Stimulated activated CD4-positive, alpha-beta T cell treated with anti-CD3 and anti-CD28 coated beads, Interleukin-4, amount 100 ng/mL, for 48 hours (primary cell): Measurements from ENCODE around the gene PPP6C.
"Not testable (repeated sequence)": the region's sequence is repeated elsewhere in the genome, so short reads cannot be mapped to it uniquely, and the experiment has no call there.

Source experiments
- DNase-seq, 2 donors: peaks; one replicate each; pipeline ENCODE4 v3.0.0-alpha.2; 2020; ENCODE audit warnings: low read depth in 2 of 2

Gene PPP6C

GRCh38 chr9:125183054-125183453, 6.5 kb downstream of the PPP6C start:
- no peak for DNase-seq

GRCh38 chr9:125181756-125182155, 7.8 kb downstream of the PPP6C start:
- DNase-seq, result not testable (repeated sequence)

GRCh38 chr9:125180876-125181275, 8.7 kb downstream of the PPP6C start:
- DNase-seq, result no peak

- not testable (repeated sequence) for DNase-seq
Measured at GRCh38 chr9:125179776-125180175, 9.8 kb downstream of the PPP6C start.

DNA sequence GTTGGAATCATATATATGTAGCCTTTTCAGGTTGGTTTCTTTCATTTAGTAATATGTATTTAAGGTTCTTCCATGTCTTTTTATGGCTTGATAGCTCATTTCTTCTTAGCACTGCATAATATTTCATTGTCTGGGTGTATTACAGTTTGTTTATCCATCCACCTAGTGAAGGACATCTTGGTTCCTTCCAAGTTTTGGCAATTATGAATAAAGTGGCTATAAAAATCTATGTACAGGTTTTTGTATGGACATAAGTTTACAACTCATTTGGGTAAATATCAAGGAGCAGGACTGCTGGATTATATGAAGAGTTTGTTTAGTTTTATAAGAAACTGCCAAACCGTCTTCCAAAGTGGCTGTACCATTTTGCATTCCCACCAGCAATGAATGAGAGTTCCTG, 11.7 kb downstream of the PPP6C start:
- DNase-seq, result no peak

DNA sequence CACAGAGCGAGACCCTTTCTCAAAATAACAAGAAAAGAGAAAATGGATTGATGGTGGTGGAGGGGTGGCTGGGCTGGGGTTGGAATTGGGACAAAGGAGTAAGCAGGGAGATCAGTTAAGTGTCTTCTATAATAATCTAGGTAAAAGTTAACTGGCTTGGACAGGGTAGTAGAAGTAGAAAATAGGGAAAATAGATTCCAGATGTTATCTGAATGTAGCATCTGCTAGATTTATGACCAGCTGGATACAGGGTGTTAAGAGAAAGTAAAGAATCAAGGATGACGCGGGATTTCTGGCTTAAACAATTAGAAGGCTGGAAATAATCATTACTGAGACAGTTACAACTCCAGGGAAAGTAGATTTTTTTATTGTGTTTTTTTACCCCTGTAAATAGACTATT, 13.0 kb downstream of the PPP6C start:
- no peak for DNase-seq

- DNase-seq, result no peak
Measured at GRCh38 chr9:125172031-125172755, 17.4 kb downstream of the PPP6C start.

DNA sequence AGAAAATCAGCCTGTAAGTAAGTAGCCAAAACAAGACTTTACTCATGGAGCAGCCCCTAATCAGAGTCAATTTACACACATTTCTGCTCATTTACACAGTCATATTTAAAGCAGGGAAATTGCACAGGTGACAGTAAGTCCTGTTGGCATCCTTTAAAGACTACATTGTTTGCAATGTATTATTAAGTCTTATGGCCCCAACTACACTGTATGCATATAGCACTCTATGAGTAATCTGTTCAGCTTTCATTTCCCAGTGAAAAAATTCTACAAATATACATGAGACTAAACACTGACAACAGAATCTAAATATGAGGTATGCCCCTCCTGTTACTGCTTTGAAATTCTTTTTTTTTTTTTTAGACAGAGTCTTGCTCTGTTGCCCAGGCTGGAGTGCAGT, 19.7 kb downstream of the PPP6C start:
- DNase-seq, result no peak

DNA sequence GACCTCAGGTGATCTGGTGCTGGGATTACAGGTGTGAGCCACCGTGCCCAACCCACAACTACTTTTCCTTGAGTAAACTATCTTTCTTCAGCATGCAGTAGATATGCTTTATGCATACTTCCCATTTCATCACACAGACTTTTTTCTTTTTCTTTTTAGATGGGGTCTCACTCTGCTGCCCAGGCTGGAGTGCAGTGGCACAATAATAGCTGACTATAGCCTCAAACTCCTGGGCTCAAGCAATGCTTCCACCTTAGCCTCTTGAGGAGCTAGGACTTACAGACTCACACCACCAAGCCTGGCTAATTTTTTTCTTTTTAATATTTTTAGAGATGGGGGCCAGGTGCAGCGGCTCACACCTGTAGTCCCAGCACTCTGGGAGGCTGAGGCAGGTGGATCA, 22.8 kb downstream of the PPP6C start:
- DNase-seq, result no peak

DNA sequence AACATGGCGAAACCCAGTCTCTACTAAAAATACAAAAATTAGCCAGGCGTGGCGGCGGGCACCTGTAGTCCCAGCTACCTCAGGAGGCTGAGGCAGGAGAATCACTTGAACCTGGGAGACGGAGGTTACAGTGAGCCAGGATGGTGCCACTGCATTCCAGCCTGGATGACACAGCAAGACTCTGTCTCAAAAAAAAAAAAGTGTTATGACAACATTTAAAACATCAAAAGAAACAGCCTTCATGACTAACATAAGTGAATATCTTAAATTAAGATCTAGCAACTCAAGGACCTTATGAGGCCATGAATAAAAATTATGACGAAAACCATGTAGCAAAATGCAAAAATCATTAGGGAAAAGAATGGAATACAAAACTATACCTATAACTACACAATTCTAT, 26.7 kb downstream of the PPP6C start:
- DNase-seq, result not testable (repeated sequence)

GRCh38 chr9:125161284-125161918, 28.2 kb downstream of the PPP6C start:
- DNase-seq, result no peak

DNA sequence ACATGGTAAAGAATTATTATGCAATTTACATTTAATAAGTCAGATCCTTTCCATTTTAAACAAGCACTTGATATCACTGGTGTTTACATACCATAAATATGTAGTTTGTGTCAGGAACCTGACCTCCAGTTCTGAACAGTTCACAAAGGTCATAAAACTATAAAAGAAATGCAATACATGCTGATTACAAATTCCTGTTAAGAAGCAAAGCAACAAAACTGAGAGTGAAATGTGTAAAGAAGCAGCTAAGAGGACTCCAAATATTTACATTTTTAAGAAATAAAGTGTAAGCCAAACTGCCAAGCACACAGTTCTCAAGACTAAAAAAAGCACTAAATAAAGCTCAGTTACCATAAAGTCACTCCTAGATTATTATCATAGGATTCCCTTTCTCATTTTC, 28.9 kb downstream of the PPP6C start:
- no peak for DNase-seq

- no peak for DNase-seq
Measured at GRCh38 chr9:125156551-125156950, 33.1 kb downstream of the PPP6C start.

GRCh38 chr9:125153712-125154367, 35.8 kb downstream of the PPP6C start:
- DNase-seq, result no peak

DNA sequence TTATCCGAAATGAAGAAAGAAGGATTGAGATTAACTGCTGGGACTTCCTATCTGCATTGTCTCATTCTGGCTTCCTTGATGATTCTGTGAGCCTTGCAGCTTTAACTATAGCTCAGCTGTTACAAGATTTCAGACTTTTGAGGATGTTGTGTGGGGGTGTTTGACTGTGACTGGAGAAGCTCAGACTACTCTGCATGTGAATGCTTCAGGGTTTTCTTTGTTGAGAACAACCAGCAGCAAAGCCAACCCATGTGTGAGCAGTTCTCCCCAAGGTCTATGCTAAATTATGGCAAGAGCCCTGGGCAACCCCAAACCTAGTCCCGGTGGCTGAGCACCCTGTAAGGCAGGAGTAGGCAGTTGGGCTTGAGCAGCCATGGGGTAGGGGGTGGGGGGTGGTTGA, 37.9 kb downstream of the PPP6C start:
- DNase-seq, result no peak

- no peak for DNase-seq
Measured at GRCh38 chr9:125150349-125151245, 39.0 kb downstream of the PPP6C start.

GRCh38 chr9:125147401-125147951, 42.1 kb downstream of the PPP6C start:
- no peak for DNase-seq

DNA sequence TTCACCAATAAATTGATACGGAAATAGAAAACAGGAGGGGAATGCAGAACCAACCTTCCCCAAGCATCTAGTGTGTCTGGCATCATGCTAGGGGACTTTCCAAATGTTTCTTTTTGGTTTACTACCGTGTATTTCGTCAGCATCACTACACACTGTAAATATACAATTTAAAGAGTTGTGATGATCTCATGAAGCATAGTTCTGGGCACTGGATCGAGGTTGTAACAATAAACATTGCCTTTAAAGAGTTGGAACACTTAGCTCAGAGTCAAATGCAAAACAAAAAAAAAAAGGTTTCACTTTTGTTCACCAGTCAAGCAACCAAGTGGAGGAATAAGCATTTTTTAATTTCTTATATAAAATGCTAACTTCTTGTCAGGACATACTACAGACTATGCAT, 43.4 kb downstream of the PPP6C start:
- no peak for DNase-seq

- DNase-seq, result no peak
Measured at GRCh38 chr9:125145425-125145824, 44.2 kb downstream of the PPP6C start.

DNA sequence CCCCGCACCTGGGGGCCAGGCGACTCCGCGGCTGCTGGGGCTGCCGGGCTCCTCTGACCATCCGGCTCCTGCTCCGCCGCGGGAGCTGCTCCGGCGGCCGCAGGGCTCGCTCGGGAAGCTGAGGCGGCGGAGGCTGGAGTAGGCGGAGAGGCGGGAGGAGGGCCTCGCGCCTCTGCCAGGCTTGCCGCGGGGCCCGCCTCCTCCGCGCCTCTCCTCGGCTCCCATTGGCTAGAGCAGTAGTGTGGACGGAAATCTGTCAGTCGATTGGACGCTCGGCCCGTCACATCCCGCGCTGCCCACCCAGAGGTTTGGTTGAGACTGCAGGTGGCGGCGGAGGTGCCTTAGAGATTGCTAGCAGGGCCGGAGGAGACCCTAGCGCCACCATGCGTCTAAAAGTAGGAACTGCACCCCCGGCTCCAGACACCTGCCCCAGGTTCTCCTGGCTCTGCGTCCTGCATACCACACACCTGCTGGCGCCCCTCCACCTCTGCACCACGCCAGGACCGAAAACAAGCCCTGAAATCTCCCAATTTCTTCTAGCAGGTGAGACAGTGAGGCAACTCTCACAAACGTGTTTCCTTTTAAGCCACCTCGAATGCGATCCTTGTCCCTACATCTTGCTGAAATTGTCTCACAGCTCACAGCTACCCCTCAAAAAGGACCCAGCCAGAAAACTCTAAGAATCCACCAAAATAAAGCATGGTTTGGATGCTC, 46.1 kb downstream of the PPP6C start, which contains the start of gene SCAI:
Gene SCAI, minus strand, starts transcription at position 152 of the 714 bp plus-strand sequence. Its CDS starts 91 bp downstream, at position 61.
- peak; percentile 95 to 98 for DNase-seq
